Measurements from ENCODE around the gene ZBED1.
"Not testable (repeated sequence)": the region's sequence is repeated elsewhere in the genome, so short reads cannot be mapped to it uniquely, and the experiment has no call there.

Gene ZBED1

DNA sequence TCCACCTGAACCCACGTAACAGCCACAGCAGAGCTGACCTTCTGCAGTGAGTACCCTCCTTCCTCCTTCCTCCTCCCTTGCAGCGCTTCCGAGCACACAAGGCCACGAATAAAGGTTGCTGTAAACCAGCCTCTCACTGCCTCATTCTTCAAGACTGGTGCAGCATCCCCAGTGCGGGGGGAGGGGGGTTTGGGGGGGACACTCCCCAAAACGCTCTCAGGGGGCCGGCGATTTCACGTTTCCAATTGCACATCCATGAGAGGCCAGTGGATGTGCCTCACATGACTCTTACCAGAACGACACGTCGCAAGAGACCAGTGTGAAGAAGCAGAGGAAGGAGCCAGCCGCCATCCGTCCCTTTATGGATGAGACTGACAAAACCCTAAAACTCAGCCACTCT, 5.2 kb downstream of the ZBED1 start:
- no peak for DNase-seq

DNA sequence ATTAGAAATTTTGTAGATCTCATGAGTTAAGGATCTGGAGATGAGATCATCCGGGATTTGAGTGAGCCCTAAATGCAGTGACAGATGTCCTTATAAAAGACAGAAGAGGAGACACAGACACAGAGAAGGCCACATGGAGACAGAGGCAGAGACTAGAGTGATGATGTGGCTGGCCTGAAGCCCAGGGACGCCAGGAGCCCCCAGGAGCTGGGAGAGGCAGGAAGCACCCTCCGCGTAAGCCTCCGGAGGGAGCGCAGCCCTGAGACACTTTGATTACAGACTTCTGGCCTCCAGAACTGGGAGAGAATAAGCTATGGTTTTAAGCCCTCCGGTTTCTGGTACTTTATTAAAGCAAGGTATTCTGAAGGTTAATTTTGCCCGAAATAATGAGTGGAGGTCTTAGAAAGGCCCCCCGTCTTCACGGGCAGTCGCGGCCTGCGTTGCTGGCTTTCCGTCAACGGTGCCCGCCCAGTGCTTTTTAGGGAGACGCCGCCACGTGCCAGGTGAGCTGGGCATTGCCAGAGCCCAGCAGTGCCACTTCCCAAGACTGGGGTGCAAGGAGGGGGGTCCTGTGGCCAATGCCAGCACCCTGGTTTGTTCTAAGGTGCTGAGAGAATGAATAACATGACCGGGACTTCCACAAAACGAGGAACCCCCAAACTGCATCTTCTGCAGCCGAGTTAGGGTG, 8.1 kb downstream of the ZBED1 start:
- DNase-seq = no peak

DNA sequence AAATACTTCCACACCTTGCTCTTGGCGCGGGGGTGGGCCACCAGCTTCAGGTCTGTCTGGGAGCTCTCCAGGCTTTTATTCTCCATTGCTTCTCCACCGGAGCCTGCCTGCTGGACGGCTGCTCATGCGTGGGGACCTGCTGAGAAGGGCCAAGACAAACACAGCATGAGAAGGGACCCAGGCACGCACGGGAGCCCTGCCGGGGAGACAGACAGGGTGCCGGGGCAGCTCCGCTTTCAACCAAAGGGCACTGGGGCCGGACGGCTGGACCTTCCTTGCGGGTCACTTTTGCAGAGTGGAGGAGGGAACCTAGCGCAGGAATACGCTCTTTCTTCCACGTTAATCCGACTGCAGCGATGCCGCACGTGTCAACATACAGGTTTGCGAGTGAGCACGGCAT, 10.1 kb downstream of the ZBED1 start:
- DNase-seq = no peak

DNA sequence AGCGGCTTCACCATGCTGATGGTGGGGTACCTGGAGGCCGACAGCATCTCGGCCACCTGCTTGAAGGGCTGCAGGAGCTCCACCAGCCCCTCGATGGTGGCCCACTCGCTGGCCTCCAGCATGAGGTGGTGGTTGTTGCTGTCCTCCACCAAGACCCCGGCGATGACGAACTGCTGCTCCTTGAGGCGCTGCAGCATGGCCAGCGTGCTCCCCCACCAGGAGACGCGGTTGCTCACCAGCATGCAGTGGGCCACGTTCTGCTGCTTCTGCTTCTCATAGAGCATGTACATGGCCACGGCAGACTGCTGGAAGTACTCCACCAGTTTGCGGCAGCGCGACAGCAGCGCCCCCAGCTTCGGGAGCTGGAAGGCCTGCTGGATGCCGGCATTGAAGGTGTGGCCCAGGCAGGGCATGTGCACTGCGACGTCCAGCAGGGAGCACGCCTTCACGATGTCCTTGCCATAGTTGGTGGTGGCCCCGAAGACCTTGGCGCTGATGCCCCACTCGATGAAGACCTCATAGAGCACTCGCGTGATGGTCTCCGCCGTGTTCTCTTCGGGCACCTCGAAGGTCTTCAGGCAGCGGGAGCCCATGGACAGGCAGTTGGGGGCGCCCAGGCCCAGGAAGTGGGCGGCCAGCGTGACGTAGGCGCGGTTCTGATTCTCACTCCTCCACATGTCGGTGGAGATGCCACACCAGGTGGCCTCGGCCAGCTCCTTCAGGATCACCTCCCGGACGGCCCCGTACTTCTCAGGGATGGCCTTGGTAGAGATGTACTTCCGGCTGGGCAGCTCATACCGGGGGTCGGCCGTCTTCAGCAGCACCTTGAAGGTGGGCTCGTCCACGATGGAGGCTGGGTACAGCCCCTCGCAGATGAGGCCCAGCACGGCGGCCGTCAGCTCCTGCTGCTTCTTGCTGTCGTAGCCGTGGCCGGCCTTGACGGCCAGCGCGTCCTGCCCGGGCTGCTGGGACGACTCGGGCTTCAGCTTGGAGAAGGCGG, 11.0 kb downstream of the ZBED1 start:
- no peak for DNase-seq

- DNase-seq = no peak
Measured at GRCh38 chrX:2488621-2489285, 12.0 kb downstream of the ZBED1 start.

- DNase-seq = no peak
Measured at GRCh38 chrX:2487366-2487765, 13.4 kb downstream of the ZBED1 start.

DNA sequence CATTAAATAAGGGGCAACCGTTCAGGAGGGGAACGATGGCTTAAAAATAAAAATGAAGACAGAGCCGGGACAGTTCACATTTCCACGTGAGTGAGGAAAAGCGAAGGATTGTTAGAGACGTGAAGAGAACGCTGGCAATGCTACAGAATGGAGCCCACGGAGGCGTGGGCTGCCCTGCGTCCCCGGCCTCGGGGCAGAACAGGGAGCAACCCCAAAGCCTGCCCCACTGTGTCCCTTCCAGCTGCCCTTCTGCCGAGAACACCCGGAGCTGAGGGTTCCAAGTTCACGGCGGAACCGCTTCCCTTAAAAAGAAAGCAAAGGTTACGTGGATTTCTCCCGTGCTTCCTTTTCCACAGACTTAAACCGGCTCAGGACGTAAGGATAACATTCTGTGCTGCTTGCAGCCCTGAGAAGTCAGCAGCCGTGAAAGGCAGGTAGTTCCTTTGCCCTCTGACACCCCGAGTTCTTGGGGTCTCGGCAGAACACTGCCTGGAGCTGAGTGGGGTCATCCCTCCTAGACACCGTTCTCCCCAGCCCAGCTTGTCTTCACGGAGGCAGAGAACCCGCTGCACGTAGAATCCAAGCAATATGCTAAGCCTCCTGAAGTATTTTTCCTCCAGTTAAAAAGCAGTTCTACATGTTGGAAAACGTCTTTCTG, 14.2 kb downstream of the ZBED1 start:
- DNase-seq = no peak

- DNase-seq = no peak
Measured at GRCh38 chrX:2485789-2486345, 14.9 kb downstream of the ZBED1 start.

DNA sequence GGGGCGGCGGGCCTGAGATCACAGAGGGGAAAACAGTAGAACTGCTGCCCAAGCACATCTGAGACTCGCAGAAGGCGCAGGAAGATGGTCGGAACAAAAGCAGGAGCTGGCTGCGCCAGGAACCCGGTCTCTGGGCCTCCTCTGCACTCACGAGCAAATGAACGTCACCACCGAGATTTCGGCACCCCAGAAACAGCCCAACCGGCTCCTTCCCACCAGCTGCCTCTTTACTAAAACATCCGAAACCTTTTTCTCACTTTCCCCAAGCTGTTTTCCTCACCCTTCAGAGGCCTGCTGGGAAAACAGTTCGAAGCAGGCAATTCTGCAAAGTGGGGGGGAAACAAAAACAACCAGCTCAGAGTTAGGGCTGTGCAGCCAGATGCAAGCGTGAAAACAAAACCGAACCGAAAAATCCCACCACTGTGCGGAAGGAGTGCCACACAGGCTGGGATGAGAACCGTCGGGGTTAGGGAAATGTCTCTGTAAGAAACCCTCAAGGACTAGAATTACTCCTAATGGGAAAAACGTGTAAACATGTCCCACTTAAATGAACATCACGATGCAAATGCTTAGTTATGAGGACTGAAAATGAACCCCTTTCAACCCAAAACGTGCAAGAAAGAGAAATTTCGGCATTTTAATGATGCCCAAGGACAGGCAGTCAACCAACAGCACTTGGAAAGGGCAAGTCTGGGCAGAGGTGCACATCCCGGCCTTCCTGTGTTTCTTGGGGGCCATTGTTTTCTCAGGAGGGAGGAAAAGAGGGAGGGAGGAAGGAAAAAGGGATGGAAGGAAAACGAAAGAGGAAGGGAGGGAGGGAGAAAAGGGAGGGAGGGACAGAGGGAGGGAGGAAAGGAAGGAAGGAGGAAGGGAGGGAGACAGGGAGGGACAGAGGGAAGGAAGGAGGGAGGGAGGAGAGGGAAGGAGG, 15.8 kb downstream of the ZBED1 start:
- no peak for DNase-seq

- DNase-seq = no peak
Measured at GRCh38 chrX:2484256-2484655, 16.5 kb downstream of the ZBED1 start.

- DNase-seq = no peak
Measured at GRCh38 chrX:2483398-2484060, 17.2 kb downstream of the ZBED1 start.

DNA sequence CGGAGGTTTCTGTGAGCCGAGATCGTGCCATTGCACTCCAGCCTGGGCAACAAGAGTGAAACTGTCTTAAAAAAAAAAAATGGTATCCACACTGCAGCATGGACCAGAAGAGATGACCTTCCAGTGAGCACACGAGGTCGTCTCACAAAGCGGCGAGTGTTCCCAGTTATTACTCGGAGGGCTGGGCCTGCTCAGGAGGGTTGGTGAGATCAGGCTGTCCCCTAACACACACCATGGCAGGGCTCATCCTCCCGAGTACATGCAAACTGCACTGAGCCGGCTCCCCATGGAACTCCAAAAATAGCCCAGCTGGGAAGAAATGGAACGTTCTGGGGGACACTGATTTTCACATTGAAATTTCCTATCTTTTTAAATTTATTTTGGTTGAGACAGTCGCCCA, 19.2 kb downstream of the ZBED1 start:
- DNase-seq = not testable (repeated sequence)

DNA sequence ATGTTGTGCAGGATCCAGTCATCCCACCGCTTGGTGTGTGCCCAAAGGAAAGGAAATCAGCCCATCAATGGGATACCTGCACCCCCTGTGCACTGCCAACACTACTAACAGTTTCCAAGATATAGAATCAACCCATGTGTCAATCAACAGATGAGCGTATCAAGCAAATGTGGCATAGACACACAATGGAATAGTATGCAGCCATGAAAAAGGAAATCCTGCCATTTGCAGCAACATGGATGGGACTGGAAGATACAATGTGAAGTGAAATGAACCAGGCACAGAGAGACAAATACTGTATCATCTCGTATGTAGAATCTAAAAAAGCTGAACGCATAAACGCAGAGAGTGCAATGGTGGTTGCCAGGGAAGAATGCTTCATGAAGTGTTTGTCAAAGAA, 20.8 kb downstream of the ZBED1 start:
- DNase-seq = not testable (repeated sequence)

DNA sequence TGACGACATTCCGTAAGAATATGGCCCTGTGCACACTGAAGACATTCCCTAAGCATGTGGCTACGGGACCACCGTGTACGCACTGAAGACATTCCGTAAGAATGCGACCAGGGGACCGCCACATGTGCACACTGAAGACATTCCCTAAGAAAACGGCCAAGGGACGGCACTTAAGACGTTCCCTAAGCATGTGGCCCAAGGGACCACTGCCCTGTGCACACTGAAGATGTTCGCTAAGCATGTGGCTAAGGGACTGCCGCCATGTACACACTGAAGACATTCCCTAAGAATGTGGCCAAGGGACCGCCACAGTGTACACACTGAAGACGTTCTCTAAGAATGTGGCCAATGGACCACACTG, 21.4 kb downstream of the ZBED1 start:
- DNase-seq = no peak

GRCh38 chrX:2478546-2479419, 22.0 kb downstream of the ZBED1 start:
- DNase-seq = no peak

- DNase-seq = not testable (repeated sequence)
Measured at GRCh38 chrX:2477313-2477712, 23.5 kb downstream of the ZBED1 start.

DNA sequence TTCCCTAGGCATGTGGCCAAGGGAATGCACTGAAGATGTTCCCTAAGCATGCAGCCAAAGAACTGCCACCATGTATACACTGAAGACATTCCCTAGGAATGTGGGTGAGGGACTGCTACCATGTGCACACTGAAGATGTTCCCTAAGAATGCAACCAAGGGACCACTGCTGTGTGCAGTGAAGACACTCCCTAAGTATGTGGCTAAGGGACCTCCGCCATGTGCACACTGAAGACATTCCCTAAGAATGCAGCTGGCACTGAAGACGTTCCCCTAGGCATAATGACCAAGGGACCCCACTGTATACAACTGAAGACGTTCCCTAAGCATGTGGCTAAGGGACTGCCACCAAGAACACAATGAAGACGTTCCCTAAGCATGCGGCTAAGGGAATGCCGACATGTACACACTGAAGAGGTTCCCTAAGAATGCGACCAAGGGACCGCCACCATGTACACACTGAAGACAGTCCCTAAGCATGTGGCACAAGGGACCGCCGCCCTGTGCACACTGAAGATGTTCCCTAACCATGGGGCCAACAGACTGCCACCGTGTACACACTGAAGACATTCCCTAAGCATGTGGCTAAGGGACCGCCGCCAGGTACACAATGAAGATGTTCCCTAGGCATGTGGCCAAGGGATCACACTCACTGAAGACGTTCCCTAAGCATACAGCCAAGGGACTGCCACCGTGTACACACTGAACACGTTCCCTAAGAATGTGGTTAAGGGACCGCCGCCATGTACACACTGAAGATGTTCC, 25.6 kb downstream of the ZBED1 start:
- no peak for DNase-seq

DNA sequence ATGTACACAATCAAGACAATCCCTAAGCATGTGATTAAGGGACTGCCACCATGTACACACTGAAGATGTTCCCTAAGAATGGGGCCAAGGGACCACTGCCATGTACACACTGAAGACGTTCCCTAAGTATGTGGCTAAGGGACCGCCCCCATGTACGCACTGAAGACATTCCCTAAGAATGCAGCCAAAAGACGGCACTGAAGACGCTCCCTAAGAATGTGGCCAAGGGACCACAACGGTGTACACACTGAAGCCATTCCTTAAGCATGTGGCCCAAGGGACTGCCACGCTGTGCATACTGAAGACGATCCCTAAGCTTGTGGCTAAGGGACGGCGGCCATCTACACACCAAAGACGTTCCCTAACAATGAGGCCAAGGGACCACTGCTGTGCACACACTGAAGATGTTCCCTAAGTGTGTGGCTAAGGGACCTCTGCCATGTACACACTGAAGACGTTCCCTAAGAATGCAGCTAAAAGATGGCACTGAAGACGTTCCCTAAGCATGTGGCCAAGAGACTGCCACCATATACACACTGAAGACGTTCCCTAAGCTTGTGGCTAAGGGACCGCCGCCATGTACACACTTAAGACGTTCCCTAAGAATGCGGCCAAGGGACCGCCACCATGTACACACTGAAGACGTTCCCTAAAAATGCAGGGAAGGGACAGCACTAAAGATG, 26.4 kb downstream of the ZBED1 start:
- DNase-seq = no peak

All from effector CD8-positive, alpha-beta T cell (primary cell).